GM18858 (cell line): Measurements from ENCODE around the gene STX8.
"Not testable (repeated sequence)": the region's sequence is repeated elsewhere in the genome, so short reads cannot be mapped to it uniquely, and the experiment has no call there.

Experiments used
- ATAC-seq: cut with Tn5 transposase; IDR thresholded peaks from one replicate; pipeline ENCODE4 v1.9.1; 2021; ENCODE audit not compliant: unreplicated experiment

The STX8 gene

DNA sequence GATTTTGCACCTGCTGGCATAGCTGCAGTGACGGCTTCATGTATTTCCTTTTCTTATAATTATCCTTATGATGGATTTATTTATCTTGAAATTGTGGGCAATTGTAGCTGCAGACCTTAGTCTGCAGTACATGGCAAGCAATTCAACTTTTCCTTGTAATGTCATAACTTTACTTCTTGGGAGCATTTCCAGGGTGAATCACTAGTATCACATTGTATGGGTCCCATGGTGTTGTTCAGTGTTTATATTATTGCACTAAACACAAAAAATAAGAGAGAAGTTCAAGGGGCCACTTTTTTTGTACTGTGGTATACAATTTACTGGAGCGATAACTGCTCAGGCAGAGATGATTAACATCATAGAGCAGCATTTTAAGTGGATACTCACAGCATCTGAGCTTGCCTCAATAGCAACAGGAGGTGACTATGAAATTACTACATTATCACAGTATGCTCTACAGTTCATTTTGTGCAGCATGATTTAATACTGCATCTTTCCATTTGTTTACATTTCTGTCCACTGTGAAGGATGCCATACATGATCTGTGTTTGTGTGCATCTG lies 169.5 kb downstream of the STX8 start:
- ATAC-seq, result no peak

DNA sequence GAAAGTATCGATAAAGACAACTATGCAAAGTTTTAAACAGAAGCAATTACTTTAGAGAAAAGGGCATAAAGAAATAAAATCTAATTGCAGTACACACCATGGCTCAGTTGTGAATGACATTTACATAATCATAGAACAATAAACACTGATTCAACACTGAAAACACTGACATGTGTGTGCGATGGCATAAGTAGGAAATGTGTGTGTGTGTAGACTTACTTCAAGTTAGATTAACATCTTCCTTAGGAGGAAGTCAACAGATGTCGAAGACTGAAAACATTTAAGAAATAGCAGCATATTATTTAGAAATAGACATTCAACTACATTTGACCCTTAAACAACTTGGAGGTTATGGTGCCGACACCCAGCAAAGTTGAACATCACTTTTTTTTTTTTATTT lies 172.4 kb downstream of the STX8 start:
- ATAC-seq, result no peak

DNA sequence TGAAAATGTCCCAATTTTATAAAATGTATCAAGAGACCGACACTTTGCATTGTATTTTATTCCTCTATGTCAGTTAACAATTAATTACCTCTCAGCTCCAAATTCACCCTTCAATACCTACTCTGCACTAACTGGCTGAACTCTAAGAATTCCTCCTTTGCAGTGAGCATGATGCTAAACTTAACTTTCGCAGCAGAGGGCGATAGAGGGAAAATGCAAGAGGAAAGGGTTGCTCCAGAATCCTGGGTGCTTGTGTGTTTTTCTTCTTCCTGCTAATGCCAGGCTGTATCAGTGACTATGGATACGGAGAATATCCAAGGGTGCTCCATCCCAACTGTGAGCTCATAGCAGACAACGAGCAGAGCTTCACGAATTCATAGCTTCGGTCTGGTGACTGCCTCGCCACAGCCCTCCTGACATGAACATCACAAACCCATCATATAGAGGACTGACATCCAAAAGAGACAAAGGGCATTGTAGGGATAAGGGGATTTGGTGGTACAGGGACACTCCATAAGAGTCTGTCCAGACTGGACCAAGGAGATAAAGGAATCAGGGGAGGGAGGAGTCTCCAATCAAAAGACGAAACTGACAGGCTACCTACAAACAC lies 172.9 kb downstream of the STX8 start:
- no peak for ATAC-seq

DNA sequence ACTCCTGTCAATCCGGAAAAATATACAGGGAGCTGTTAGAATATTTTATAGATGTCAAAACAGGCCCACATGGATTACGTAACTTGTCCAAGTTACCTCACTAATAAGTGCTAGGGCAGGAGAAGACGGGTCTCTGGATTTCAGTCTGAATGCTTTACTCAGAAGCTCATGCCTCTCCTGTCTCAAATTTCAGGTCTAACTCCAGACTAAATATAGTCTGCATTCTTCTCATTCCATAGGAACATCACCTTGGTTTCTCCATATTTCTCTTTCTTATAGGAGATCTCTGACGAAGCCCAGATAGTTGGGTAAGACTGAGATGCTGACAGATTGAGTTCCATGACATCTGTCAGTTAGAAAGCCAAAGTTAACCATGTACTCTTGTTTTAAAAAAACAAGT lies 174.2 kb downstream of the STX8 start:
- ATAC-seq, result no peak

DNA sequence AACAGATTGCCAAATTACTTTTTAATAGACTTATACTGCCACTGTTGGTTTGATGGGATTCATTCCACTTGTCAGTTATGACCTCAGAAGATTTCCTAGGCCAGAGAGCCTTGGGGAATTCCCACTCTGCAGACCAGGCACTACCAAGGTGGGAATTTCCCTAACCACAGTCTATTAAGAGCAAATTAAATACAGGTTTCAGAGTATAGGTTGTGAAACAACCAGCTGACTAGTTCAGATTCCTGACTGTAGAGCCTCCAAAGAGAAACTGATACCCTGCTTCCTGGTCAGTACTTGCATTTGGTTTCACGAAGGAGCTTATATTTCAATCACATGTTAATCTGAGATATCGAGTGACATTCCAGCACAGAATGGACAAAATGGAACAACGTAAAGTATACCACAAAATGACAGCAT lies 186.5 kb downstream of the STX8 start:
- ATAC-seq, result peak; percentile 87

DNA sequence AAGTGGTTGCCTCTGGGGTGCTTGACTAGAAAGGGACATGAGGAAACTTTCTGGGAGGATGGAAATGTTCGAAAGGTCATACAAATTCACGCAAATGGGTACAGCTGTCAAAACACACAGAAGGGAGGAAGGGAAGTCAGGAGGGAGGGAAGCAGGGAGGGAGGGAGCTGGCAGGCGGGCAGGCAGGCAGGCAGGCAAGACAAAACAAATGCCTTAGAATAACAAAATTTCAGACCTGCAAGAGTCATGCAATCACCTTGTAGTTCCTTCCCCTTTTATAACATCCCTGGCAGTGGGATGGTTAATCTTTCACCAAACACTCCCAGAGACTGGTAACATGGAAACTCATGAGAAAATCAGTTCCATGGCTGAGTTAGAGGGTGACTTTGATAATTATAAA lies 189.2 kb downstream of the STX8 start:
- no peak for ATAC-seq

DNA sequence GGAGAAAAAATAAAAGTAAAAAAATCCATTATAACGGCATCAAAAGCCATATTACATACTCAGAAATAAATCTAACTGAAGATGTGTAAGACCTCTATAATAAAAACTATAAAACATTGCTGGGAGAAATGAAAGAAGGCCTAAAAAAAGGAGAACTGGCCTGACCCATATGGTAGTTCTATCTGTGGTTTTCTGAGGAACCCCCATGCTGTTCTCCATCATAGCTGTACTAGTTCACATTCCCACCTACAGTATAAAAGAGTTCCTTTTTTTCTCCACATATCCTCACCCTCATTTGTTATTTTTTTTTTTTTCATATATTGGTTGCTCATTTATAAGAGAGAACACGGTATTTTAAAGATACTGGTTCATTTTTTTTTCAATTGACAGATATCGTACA lies 191.8 kb downstream of the STX8 start:
- ATAC-seq, result no peak

DNA sequence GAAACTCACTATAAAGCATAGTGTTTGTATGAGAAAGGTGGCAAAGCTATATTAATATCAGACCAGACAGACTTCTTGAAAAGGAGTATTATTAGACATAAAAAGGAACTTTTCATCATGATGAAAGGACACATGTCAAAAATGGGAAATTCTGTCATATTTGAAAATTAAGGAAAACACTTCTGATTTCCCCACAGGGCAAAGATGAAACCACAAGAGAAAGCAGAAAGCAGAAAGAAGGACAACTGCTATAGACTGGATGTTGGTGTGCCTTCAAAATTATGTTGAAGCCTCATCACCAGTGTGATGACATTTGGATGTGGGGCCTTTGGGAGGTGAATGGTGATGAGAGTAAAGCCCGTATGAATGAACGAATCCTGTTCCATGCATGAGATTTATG lies 193.0 kb downstream of the STX8 start:
- no peak for ATAC-seq

DNA sequence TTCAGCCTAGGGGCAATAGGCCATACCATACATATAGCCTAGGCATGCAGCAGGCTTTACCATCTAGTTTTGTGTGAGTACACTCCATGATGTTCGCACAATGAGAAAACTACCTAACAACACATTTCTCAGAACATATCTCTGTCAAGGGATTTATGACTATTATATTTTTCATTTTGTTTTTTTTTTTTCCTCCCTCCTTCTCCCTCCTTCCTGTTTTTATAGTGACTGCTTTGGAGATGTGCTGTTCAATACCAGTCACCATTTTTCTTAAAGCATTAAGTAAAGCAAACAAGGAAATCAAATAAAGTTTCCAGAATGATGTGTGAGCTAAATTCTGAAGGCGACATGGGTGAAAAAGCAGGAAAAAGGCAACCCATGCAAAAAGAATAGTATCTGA lies 194.6 kb downstream of the STX8 start:
- no peak for ATAC-seq

DNA sequence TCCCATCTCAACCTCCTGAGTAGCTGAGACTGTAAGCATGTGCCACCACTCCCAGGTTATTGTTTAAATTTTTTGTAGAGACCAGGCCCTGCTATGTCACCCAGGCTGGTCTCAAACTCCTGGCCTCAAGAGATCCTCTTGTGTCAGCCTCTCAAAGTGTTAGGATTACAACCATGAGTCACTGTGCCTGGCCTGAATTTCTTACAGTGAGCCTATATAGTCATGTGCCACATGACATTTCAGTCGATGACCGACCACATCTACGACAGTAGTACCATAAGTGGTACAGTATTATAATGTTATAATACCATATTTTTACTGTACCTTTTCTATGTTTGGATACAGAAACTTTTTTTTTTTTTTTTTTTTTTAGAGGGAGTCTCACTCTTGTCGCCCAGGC lies 195.3 kb downstream of the STX8 start:
- no peak for ATAC-seq

DNA sequence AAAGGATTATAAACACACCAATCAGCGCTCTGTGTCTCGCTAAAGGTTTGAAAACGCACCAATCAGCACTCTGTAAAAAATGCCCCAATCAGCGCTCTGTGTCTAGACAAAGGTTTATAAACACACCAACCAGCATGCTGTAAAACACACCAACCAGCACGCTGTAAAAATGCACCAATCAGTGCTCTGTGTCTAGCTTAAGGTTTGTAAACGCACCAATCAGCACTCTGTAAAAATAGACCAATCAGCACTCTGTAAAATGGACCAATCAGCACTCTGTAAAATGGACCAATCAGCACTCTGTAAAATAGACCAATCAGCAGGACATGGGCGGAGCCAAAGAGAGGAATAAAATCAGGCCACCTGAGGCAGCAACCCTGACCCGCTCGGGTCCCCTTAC lies 199.4 kb downstream of the STX8 start:
- not testable (repeated sequence) for ATAC-seq

DNA sequence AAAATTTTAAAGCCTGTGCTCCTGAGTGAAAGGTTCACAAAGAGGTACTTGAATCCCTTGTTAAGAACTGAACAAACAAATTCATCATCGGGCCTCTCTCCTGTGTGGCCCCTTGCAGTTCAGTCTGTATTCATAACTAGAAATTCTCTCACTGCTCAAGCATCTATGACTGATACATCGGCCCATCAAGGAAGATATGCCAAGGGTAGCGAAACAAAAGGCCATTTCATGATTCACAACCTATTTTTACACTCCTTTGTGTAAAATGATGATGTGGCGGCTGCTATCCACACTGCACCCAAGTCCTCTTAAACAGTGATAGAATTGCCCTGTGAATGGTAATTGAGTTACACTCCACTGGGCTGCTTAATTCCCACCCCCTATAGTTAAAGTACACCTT lies 204.6 kb downstream of the STX8 start:
- ATAC-seq, result no peak

DNA sequence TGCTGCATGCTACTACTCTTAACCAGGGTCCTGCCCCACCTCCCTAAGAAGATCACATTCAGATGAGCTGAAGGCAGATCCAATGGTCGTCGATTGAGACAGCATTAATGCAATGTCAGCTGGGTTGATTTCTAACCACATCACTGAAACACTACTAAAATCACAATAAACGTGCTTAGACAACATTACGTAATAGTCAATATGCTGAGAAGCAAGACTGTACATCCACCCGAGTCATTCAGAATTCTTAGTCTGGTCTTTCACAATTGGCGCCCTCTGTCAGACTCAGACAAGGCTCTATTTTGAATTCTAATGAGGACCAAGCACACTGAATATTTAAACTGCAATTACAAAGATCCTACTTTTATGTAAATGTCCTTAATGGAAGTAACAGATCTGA lies 205.2 kb downstream of the STX8 start:
- ATAC-seq, result no peak

DNA sequence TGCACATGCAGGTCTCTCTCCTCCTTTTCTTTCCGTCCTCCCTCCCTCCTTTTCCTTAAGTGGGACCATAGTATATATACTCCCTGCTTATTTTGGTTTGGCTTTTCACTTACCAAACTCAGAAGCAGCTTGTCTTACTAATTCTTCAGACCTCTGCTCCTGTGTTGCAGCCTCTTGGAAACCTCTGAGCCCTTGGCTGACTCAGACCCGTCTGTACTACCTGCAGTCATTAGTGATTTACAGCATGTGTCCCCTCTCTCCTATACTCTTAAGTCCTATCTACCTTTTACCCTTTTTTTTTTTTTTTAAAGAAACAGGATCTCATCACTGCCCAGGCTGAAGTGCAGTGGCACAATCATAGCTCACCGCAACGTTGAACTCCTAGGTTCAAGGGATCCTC lies 207.0 kb downstream of the STX8 start:
- no peak for ATAC-seq

DNA sequence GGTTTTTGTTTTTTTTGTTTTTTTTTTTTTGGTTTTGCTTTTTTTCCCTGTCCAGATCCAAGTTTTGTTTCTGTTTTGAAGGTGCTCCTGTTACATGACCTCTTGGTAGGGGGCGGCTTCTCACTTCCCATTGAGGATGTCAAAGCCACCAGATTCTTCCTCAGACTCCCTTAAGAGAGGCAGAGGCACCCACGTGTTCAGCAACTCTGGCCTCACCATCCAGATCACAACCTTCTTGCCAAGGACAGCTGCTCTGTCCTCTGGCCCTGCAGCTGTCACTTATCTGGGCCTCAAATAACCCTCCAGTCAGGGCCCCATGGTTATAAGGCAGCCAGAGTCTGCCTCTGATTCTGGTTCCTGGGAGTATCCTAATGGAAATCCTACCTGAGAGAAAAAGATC lies 208.5 kb downstream of the STX8 start:
- ATAC-seq, result no peak

DNA sequence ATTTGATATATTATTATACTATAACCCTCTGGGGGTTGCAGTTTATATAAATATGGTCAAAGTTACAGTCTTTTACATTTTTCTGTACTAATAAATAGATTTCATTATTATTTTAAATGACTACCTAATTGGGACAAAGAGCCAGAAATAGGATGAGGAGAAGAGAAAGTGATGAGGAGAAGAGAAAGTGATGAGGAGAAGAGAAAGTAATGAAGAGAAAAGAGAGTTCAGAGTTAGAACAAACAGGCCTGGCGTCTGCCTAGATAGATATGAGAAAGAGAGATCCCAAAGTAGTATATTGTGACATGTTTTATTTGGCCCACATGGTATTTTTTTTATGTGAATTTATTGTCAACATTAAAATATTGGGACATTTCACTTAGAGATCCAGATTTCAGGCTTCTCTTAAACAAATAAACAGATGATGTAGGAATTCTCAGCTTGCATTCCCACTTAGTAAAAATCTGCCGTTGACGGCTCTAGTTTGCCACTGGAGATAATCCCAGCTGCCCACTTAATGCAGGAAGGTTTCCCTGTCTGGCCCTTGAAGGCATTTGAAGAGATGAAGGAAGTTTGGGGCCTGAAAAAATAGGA lies 210.7 kb downstream of the STX8 start:
- no peak for ATAC-seq

DNA sequence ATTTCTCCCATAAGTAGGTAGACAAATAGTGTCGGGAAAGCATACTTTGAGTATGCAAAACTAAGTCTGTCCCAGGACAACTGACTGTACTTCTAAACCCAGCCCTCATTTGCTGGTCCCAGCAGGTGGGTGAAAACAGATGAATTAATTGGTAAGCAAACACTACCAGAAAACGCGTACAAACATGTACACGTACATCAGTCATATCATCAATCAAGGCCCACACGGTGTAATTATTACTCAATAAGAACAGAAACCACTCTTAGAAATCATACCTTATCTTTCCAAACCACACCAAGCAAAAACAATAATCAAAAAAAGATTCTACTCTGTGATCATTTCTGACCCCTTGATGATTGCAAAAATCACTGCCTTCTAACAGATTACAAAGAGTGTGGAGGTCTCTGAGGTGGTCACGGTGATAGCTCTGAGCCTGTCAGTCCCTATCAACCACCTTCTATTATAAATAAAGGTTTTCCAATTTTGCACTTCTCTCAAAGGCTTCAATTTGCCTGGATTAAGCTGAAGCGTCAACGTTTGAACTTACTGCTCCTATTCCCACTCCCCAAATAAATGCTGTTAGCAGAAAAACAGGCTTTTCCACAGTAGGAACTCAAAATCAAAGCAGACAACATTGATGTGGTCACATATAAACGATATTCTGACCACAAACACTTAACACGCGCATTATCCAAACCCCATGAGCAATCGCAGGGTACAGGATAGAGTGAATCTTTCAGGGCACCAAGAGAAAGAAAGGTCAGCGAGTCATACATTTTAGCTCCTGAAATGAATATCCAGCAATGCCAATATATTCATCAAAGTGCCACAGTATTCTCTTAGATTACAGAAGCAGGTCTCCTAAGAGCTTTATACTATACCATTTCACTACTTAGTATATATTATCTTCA lies 211.9 kb downstream of the STX8 start:
- ATAC-seq, result no peak

DNA sequence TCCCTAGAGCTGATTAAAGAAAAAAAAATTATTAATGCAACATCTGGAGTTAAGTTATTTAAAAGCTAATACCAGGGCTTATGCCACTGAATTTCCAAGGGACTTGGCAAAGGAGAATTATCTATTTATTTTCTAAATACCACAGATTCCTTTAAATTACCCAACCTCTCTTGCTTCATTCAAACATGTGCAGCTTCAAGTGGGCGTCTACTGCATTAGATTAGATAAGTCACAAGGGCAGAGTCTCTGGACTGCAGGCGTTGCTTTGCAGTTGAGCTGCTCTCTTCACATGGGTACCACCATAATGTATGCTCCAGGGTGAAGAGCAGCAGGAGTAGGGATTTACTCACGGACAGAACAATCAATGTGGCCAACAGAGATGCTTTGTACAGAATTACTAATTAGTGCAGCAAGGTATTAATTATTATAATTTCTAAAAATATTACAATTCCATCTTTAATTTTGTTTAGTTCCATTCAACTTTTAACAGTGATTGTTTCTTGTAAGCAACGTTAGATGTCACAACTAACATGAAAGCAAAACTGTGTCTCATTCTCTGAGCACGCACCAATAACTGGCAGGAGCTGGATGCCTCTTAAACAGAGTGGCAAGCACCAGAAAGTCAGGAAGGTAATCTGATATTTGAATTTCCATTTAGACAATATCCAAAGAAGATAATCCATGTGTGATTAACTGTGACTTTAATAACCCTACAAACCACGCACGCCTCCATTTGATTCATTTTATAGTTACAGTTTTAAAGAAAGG lies 214.2 kb downstream of the STX8 start:
- ATAC-seq, result no peak

DNA sequence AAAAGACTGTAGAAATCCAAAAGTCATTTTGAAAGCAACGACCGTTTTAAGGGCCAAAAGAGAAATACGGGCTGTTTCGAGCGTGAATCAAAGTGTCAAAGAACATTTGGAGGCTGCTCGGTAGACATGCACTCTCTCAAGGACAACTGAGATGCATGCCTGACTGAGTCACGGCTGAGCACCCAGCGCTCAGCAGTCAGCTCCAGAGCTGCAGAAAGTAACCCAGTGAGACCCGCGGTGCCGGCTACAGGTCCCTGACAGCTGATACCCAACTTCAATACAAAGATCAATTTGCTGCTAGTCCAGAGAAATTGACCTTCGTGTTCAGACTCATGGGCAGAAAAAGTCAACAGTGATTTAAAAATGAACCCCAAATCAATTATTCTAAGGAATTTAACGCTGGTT lies 214.9 kb downstream of the STX8 start:
- no peak for ATAC-seq

DNA sequence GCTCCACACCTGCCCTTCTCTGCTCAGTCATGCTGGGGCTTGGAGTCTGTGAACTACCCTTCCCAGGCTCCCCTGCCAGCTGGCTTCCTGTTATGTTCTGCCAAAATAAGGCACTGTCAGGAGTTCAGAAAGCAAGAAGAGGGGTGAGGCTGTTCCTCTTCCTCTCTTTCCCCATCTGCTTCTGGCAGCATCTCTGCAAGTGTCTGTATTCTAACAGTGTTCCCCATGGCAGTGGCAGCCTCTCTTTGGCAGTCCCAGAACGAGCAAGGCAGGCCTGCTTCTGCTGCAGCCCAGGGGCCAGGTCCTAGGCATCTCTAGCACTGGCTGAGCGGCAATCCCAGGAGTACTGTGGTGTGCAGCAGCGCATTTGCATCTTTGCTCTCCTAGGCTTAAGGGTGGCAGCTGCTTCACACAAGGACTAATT lies 219.1 kb downstream of the STX8 start:
- no peak for ATAC-seq

DNA sequence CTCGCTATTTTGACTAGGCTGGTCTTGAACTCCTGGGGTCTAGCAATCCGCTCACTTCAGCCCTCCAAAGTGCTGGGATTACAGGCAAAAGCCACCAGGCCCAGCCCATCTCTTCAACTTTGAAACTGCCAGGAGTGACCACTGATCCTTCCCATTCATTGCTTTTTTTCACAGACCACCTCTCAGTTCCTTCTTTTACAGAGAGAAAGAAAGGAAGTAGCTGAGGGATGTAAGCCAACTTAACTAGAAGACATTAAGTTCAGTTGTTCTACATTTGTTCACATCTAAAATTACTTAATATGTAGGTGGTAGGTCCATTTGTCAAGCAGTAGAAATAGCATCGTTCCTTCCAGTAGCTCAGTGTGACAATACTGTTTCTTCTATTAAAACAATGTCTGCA lies 219.8 kb downstream of the STX8 start:
- ATAC-seq, result no peak
